Epithelial cell of esophagus (primary cell): Measurements from ENCODE around the gene SYNE1.

Experiments used
- DNase-seq: peaks from one replicate; pipeline ENCODE4 v3.0.0; 2010; ENCODE audit warnings: low read depth
- H3K4me3 ChIP-seq: 2 replicates; pipeline ENCODE4 v1.5.1; 2011; ENCODE audit warnings: mild to moderate bottlenecking, low read length, control low read depth
- TF ChIP-seq, protein P1 (sequence below): IDR thresholded peaks from 2 replicates; pipeline ENCODE4 v1.5.1; 2011; ENCODE audit warnings: low read depth, mild to moderate bottlenecking, low read length, control low read depth, inconsistent platforms; ENCODE audit not compliant: insufficient read depth; ENCODE audit errors: missing control alignments

The SYNE1 gene

DNA sequence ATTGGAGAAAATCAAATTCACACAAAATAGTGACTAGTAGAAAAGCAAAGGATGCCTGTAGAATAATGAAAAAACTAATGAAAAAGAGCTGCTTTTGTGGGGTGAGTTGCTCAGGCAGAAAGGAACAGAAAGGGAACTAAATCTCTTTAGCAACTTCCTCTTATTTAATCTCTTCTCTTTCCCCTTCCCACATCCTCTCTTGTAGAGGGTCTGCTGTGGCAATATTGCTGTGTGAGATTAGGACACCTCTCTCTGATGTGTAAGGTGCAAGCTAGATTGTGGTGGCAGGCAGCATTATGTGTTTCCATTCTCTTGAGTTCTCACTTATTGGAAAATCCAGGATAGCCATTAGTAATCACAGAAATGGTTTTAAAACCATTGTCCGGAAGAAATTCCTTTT is 49.7 kb downstream of the SYNE1 start:
- TF ChIP-seq, protein P1, sequence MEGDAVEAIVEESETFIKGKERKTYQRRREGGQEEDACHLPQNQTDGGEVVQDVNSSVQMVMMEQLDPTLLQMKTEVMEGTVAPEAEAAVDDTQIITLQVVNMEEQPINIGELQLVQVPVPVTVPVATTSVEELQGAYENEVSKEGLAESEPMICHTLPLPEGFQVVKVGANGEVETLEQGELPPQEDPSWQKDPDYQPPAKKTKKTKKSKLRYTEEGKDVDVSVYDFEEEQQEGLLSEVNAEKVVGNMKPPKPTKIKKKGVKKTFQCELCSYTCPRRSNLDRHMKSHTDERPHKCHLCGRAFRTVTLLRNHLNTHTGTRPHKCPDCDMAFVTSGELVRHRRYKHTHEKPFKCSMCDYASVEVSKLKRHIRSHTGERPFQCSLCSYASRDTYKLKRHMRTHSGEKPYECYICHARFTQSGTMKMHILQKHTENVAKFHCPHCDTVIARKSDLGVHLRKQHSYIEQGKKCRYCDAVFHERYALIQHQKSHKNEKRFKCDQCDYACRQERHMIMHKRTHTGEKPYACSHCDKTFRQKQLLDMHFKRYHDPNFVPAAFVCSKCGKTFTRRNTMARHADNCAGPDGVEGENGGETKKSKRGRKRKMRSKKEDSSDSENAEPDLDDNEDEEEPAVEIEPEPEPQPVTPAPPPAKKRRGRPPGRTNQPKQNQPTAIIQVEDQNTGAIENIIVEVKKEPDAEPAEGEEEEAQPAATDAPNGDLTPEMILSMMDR: no peak
- DNase-seq: no peak

DNA sequence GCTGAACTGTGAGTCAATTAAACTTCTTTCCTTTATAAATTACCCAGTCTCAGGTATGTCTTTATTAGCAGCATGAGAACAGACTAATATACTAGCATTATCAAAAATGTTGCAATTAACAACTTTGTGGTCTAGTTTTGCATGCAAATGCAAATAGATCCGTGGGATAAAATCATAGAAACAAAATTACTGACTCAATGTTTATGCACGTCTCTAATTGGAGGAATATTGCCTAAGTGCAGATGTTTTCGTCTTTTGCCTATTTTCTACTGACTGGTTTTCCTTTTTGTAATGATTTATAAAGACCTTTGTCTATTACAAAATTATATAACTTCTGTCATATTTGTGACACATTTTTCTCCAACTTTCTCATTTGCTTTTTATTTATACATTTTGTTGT is 51.9 kb downstream of the SYNE1 start:
- DNase-seq: no peak
- TF ChIP-seq, protein P1: no peak
- no peak overlapping the region for H3K4me3 ChIP-seq

More for the DNA sequence above, 49.7 kb downstream of the SYNE1 start:
- no peak overlapping the region for H3K4me3 ChIP-seq

DNA sequence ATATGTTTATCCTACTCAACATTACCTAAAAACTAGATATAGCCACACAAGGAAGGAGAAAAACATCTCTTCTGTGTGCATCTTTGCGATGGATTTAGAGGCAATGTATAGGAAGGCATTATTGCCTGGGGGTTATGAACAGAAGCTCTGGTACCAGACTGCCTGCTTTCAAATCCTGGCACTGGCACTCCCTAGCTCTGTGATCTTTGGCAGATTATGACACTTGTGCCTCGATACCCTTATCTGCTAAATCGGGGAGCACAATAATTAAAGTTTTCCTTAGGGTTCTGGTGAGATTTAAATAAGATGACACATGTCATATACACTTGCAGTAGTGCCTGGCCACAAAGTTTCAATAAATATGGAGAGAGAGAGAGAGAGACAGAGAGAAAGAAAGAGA is 53.3 kb downstream of the SYNE1 start:
- no peak overlapping the region for H3K4me3 ChIP-seq
- TF ChIP-seq, protein P1: no peak
- DNase-seq: no peak

DNA sequence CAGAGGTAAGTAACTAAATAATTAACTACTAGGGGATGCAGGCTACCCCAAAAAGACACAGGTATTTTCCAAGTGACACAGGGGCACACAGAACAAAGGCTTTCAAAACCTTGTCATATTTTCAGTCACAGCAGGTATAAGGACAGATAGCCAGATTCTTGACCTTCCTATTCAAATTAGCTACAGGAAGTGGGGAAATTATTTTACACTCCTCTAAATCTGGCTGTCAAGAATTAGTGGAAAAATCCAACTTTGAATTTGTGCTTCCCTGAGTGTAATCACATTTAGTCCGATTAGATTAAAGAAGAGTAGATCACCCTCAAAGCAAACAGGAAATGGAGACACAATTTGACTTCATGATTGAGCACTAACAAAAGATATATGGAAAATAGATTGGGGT is 60.6 kb downstream of the SYNE1 start:
- TF ChIP-seq, protein P1: no peak
- no peak for DNase-seq

DNA sequence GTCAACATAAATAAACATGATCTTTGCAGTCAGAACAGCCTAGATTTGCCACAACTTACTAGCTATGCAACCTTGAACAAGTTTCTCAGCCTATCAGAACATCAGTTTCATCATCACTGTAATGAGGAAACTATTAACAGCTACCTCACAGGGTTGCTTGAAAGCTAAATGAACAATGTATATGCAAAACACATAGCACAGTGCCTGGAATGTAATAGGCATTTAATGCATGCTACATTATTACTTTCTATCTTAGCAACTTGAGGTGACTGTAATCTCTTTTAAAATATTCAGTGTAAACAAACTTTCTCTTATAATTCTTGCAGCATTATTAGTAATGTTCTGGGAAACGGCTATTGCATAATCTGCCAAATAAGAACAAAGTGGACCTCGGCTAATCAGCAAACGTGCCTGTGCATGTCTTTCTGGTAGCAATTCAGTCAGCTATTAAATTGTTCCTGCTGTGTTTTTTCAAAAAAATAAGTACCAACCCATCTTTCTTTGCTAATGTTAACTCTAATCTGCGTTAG is 61.5 kb downstream of the SYNE1 start:
- TF ChIP-seq, protein P1: no peak
- H3K4me3 ChIP-seq: no peak overlapping the region
- peak; percentile 96 for DNase-seq

More for the DNA sequence above, 60.6 kb downstream of the SYNE1 start:
- no peak overlapping the region for H3K4me3 ChIP-seq

DNA sequence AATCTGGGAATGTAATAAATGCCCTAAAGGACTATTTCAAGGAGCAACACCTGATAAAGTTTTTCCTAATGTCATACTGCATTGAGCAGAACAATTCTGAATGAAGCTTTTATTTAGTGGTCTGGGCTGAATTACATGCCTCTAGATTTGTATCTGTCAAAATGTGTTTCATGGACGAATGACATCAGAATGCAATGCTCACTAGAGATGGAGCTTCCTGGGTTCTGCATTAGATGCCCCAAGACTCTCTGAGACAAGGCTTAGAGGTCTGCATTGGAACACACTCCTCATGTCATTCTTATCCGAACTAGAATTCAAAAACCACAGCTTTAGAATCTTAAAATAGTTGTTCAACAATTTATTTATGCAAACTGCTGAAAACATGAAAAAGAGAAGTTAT is 62.0 kb downstream of the SYNE1 start:
- no peak overlapping the region for H3K4me3 ChIP-seq
- TF ChIP-seq, protein P1: no peak
- DNase-seq: no peak

DNA sequence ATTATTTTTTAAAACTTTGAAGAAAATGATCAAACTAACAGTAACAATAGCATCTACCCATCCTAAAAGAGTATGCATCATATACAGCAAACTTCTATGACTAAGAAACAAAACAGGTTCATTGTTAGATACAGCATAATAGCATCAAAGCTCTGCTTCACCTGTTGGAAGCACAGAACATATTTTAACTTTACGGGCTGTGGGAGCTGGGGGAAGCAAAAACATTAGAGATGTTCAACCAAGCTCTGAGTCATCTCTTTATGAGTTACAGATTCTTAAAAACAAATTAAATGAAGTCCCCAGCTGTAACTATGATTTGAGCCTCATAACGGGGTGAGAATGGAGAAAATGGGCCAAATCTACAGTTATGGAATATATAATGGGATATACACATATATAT is 63.4 kb downstream of the SYNE1 start:
- DNase-seq: no peak
- H3K4me3 ChIP-seq: no peak overlapping the region
- TF ChIP-seq, protein P1: no peak
